IMR-90 (cell line): Measurements from ENCODE around the gene PIK3CB. TPM values are rescaled to one million over a fixed set of nuclear protein-coding genes. Genes with fewer than 3 reads are reported as not detected.
"Not testable (repeated sequence)": the region's sequence is repeated elsewhere in the genome, so short reads cannot be mapped to it uniquely, and the experiment has no call there.

ENCODE experiments used
- ATAC-seq: fragments of 200-7000 bp; cut with Tn5 transposase; 2 replicates; pipeline ENCODE4 v1.9.1; 2020; ENCODE audit warnings: low read depth, mild to moderate bottlenecking, moderate library complexity
- BruUV-seq: library from RNA; stranded (reverse); fragments of 400-500 nt; replicated peaks from 2 replicates; lab custom pipeline; 2021; lab: Mats Ljungman, UMichigan
- CTCF ChIA-PET: fragments of 300-600 bp; formaldehyde crosslinking; extraction: SDS; loops from one replicate; lab custom pipeline; 2021; ENCODE audit warnings: antibody characterized with exemption; lab: Yijun Ruan, JAX
- POLR2A ChIA-PET: fragments of 300-600 bp; sonication (Branson Sonifier 250); formaldehyde crosslinking; loops from one replicate; lab custom pipeline; 2022; ENCODE audit warnings: antibody characterized with exemption; ENCODE audit not compliant: unreplicated experiment; lab: Charles Lee
- DNase-seq: peaks from one replicate; pipeline ENCODE4 v3.0.0; 2013
- H2AFZ ChIP-seq: replicated peaks from 2 replicates; pipeline ENCODE3; 2013; ENCODE audit warnings: low read length, mild to moderate bottlenecking; ENCODE audit not compliant: poor library complexity
- H2AK5ac ChIP-seq: 2 replicates; pipeline ENCODE4 v1.6.1; 2013; ENCODE audit warnings: low read depth, low read length, inconsistent platforms
- H2AK9ac ChIP-seq: replicated peaks from 2 replicates; pipeline ENCODE3; 2013; ENCODE audit warnings: mild to moderate bottlenecking, low read depth, low read length, moderate library complexity; ENCODE audit not compliant: poor library complexity
- H2BK120ac ChIP-seq: 2 replicates; pipeline ENCODE4 v1.6.1; 2013; ENCODE audit warnings: low read depth, low read length, inconsistent platforms
- H2BK15ac ChIP-seq: 3 replicates; pipeline ENCODE4 v1.6.1; 2013; ENCODE audit warnings: low read depth, low read length, inconsistent platforms
- H2BK20ac ChIP-seq: 2 replicates; pipeline ENCODE4 v1.6.1; 2013; ENCODE audit warnings: low read depth, mild to moderate bottlenecking, inconsistent platforms, low read length, moderate library complexity
- H2BK5ac ChIP-seq: 2 replicates; pipeline ENCODE4 v1.6.1; 2013; ENCODE audit warnings: mild to moderate bottlenecking, low read depth, low read length, inconsistent platforms; ENCODE audit not compliant: poor library complexity, severe bottlenecking
- H3K14ac ChIP-seq: replicated peaks from 2 replicates; pipeline ENCODE4 v1.6.1; 2013; ENCODE audit warnings: low read depth, low read length, inconsistent platforms
- H3K18ac ChIP-seq: 2 replicates; pipeline ENCODE4 v1.6.1; 2013; ENCODE audit warnings: low read depth, low read length, control low read depth
- H3K23ac ChIP-seq: 2 replicates; pipeline ENCODE4 v1.6.1; 2013; ENCODE audit warnings: low read depth, low read length, inconsistent platforms
- H3K27ac ChIP-seq: 2 replicates; pipeline ENCODE4 v1.5.1; 2013; ENCODE audit warnings: mild to moderate bottlenecking, control low read depth, low read length; ENCODE audit not compliant: insufficient read depth
- H3K27me3 ChIP-seq: 2 replicates; pipeline ENCODE4 v1.6.1; 2013; ENCODE audit warnings: low read length; ENCODE audit not compliant: control insufficient read depth, insufficient read depth
- H3K36me3 ChIP-seq: 2 replicates; pipeline ENCODE4 v1.6.1; 2013; ENCODE audit warnings: low read length, mixed read lengths; ENCODE audit not compliant: control insufficient read depth, insufficient read depth
- H3K4ac ChIP-seq: 2 replicates; pipeline ENCODE4 v1.6.1; 2013; ENCODE audit warnings: low read depth, low read length, inconsistent platforms
- H3K4me1 ChIP-seq: 2 replicates; pipeline ENCODE4 v1.6.1; 2013; ENCODE audit warnings: low read length, mixed read lengths; ENCODE audit not compliant: control insufficient read depth, insufficient read depth
- H3K4me2 ChIP-seq: 2 replicates; pipeline ENCODE4 v1.6.1; 2013; ENCODE audit warnings: low read depth, mild to moderate bottlenecking, control low read depth, low read length, moderate library complexity
- H3K4me3 ChIP-seq: 2 replicates; pipeline ENCODE4 v1.5.1; 2013; ENCODE audit warnings: low read depth, mild to moderate bottlenecking, control low read depth, low read length, moderate library complexity; ENCODE audit not compliant: insufficient read depth
- H3K56ac ChIP-seq: 2 replicates; pipeline ENCODE4 v1.6.1; 2013; ENCODE audit warnings: low read length, inconsistent platforms; ENCODE audit not compliant: insufficient read depth; ENCODE audit errors: extremely low read depth
- H3K79me1 ChIP-seq, 2 experiments: 2 replicates each; pipeline ENCODE4 v1.6.1; 2013; ENCODE audit warnings: low read length in 2 of 2, inconsistent platforms in 1 of 2, low read depth in 1 of 2
- H3K9ac ChIP-seq: 2 replicates; pipeline ENCODE4 v1.6.1; 2013; ENCODE audit warnings: low read depth, low read length, control low read depth
- H3K9me1 ChIP-seq: 2 replicates; pipeline ENCODE4 v1.6.1; 2013; ENCODE audit warnings: low read length, inconsistent platforms; ENCODE audit not compliant: insufficient read depth
- H3K9me3 ChIP-seq: 2 replicates; pipeline ENCODE4 v1.6.1; 2013; ENCODE audit warnings: low read length; ENCODE audit not compliant: control insufficient read depth, insufficient read depth
- H4K20me1 ChIP-seq: 2 replicates; pipeline ENCODE4 v1.6.1; 2013; ENCODE audit warnings: low read length, inconsistent platforms; ENCODE audit not compliant: insufficient read depth
- H4K5ac ChIP-seq: 2 replicates; pipeline ENCODE4 v1.6.1; 2013; ENCODE audit warnings: mild to moderate bottlenecking, low read depth, low read length, control low read depth
- H4K8ac ChIP-seq, 2 experiments: 2 replicates each; pipeline ENCODE4 v1.6.1; 2013; ENCODE audit warnings: low read depth in 2 of 2, low read length in 2 of 2, control low read depth in 1 of 2, inconsistent platforms in 1 of 2
- H4K91ac ChIP-seq: 2 replicates; pipeline ENCODE4 v1.6.1; 2013; ENCODE audit warnings: low read depth, low read length, inconsistent platforms; ENCODE audit not compliant: insufficient read depth
- WGBS, 2 experiments: methylation state at CpG; one replicate each; pipeline versions ENCODE4 v1.1.5 to v1.1.7; 2013; ENCODE audit warnings: missing lambda C conversion rate in 2 of 2; ENCODE audit not compliant: insufficient read length in 1 of 2; ENCODE audit errors: extremely low coverage in 2 of 2; 5-methylcytosine and 5-hydroxymethylcytosine counted together
- dilution Hi-C: fragments of 300-500 bp; cut with HindIII; formaldehyde crosslinking; loops from one replicate; pipeline ENCODE4 v1.14.3; 2018; ENCODE audit warnings: low sequenced_read_pairs; ENCODE audit not compliant: unreplicated experiment
- in situ Hi-C: fragments of 300-500 bp; cut with MboI; formaldehyde crosslinking; loops from 3 replicates; pipeline ENCODE4 v1.14.3; 2019; ENCODE audit warnings: low sequenced_read_pairs, inconsistent platforms, mixed read lengths
- intact Hi-C: fragments of 100-400 bp; cut with micrococcal nuclease; formaldehyde crosslinking; loops from 2 replicates; pipeline ENCODE4 v1.10.0; 2022
- polyA plus RNA-seq, 3 experiments: library from polyadenylated mRNA; depleted of rRNA; stranded (reverse); fragments of >200 nt; gene quantifications; 2 replicates each; pipeline ENCODE4 v1.2.3, GENCODE V29; 2012; ENCODE audit warnings: low replicate concordance in 1 of 3
- total RNA-seq: library from RNA; depleted of rRNA; stranded (reverse); fragments of >200 nt; gene quantifications from 2 replicates; pipeline ENCODE4 v1.2.3, GENCODE V29; 2012

Gene PIK3CB
- total and polyA plus RNA-seq, 2 of the 4 experiments (the other 2 are of a cell fraction): 6.3 to 6.8 TPM

GRCh38 chr3:138820379-138820778, 14.3 kb downstream of the PIK3CB start:
- H2BK20ac ChIP-seq, POLR2A ChIA-PET, intact Hi-C loops, H4K91ac ChIP-seq, H3K4ac ChIP-seq, H3K14ac ChIP-seq, dilution Hi-C loops, H2BK15ac ChIP-seq, H3K27me3 ChIP-seq, H3K23ac ChIP-seq, BruUV-seq, H3K4me3 ChIP-seq, H4K20me1 ChIP-seq, H3K9me1 ChIP-seq, H2BK120ac ChIP-seq, H3K9ac ChIP-seq, H4K5ac ChIP-seq, H3K18ac ChIP-seq, H2AFZ ChIP-seq, H3K27ac ChIP-seq, H2BK5ac ChIP-seq, H3K4me1 ChIP-seq, H2AK5ac ChIP-seq, H4K8ac ChIP-seq, in situ Hi-C loops, H3K9me3 ChIP-seq, DNase-seq, CTCF ChIA-PET, H3K4me2 ChIP-seq, H3K56ac ChIP-seq, H3K36me3 ChIP-seq, H2AK9ac ChIP-seq, ATAC-seq: not testable (repeated sequence)
- no CpG with 5 or more reads among the region's 4 CpGs for WGBS, 2 experiments
- peaks cover 15 to 65% of the 10 kb centered on the region in 2 experiments for H3K79me1 ChIP-seq
